Activated CD4-positive, alpha-beta memory T cell treated with anti-CD3 and anti-CD28 coated beads for 36 hours (primary cell): ENCODE measurements around the gene CHAC1. TPM values are rescaled to one million over a fixed set of nuclear protein-coding genes. Genes with fewer than 3 reads are reported as not detected.

Source experiments
- CTCF ChIA-PET: fragments of 350-600 bp; sonication (Branson Sonifier 250); formaldehyde crosslinking; loops from one replicate; lab custom pipeline; 2021; ENCODE audit warnings: antibody characterized with exemption, inconsistent platforms; lab: Charles Lee
- POLR2A ChIA-PET: fragments of 350-600 bp; sonication (Branson Sonifier 250); formaldehyde crosslinking; loops from one replicate; lab custom pipeline; 2021; ENCODE audit warnings: antibody characterized with exemption; lab: Charles Lee
- DNase-seq: peaks from one replicate; pipeline ENCODE4 v3.0.0-alpha.2; 2020
- H3K27ac Mint-ChIP-seq: one replicate; pipeline ENCODE4 v1.8.0; 2021; ENCODE audit warnings: mixed read lengths
- H3K27me3 Mint-ChIP-seq: one replicate; pipeline ENCODE4 v1.8.0; 2021; ENCODE audit warnings: mixed read lengths
- H3K36me3 Mint-ChIP-seq: one replicate; pipeline ENCODE4 v1.8.0; 2021; ENCODE audit warnings: mixed read lengths
- H3K4me1 Mint-ChIP-seq: one replicate; pipeline ENCODE4 v1.8.0; 2021; ENCODE audit warnings: low read depth, mixed read lengths
- H3K4me3 Mint-ChIP-seq: one replicate; pipeline ENCODE4 v1.8.0; 2021; ENCODE audit warnings: mild to moderate bottlenecking, mixed read lengths
- H3K9me3 Mint-ChIP-seq: one replicate; pipeline ENCODE4 v1.8.0; 2021; ENCODE audit warnings: mixed read lengths
- intact Hi-C: fragments of 100-400 bp; cut with micrococcal nuclease; formaldehyde crosslinking; loops from one replicate; pipeline ENCODE4 v1.15.1; 2023
- total RNA-seq, 2 experiments: library from RNA; stranded (reverse); gene quantifications; one replicate each; pipeline ENCODE4 v1.2.3, GENCODE V29; 2021

Gene CHAC1
- 10 to 100 TPM; 21.6 to 22.3 TPM for total RNA-seq

- ChIA-PET CTCF (interaction anchor here (0.6 to 6.5 kb wide), 12 partner anchors 9 to 278 kb away, joined by 3 to 69 read pairs (median 4); partner anchors contain the start of genes CHP1, EXD1 and VPS18), POLR2A (interaction anchor here (0.9 to 2.7 kb wide), 9 partner anchors 12 to 278 kb away, joined by 3 to 45 read pairs (median 6); partner anchors contain the start of genes CHP1, EXD1, INO80 and VPS18)
- peak within 1 kb of the TSS; percentile 89 for H3K27ac Mint-ChIP-seq
- intact Hi-C loops = loop anchor here (2.0 to 5.0 kb wide), 6 partner anchors 22 to 379 kb away; partner anchors contain the start of genes CHP1, EXD1, INO80 and NUSAP1
- H3K4me3 Mint-ChIP-seq = peak within 1 kb of the TSS; percentile 95
- H3K9me3 Mint-ChIP-seq = no peaks in the 10 kb centered on the region
- peaks cover 29% of the 10 kb centered on the region for H3K36me3 Mint-ChIP-seq
- peak; percentile 98 for DNase-seq
- H3K4me1 Mint-ChIP-seq = peaks cover 38% of the 10 kb centered on the region
- no peaks in the 10 kb centered on the region for H3K27me3 Mint-ChIP-seq
These were observed at the start of gene CHAC1 for GRCh38 chr15:40952901-40953712. CHAC1 (plus strand) TSS chr15:40953471; CDS start chr15:40953584, 113 bp downstream.

GRCh38 chr15:40904552-40905201 is 48.6 kb upstream of the CHAC1 start:
- H3K4me1 Mint-ChIP-seq = peaks cover 20% of the 10 kb centered on the region
- intact Hi-C loops = loop anchor here (1.0 kb wide), 3 partner anchors 118 to 428 kb away; partner anchors contain the start of genes NUSAP1 and OIP5

GRCh38 chr15:40906091-40906990 is 46.9 kb upstream of the CHAC1 start:
- peak; percentile 88 for DNase-seq
- intact Hi-C loops = loop anchor here (2.0 kb wide), 2 partner anchors 20 to 46 kb away; partner anchors contain the start of gene CHAC1
- peaks cover 12% of the 10 kb centered on the region for H3K36me3 Mint-ChIP-seq
- no peaks in the 10 kb centered on the region for H3K9me3 Mint-ChIP-seq
- peaks cover 17% of the 10 kb centered on the region for H3K4me1 Mint-ChIP-seq
- POLR2A ChIA-PET = interaction anchor here (1.0 to 3.8 kb wide), 5 partner anchors 12 to 210 kb away, joined by 3 to 15 read pairs (median 6); partner anchors contain the start of genes CHAC1 and VPS18
- H3K27me3 Mint-ChIP-seq = no peaks in the 10 kb centered on the region
- CTCF ChIA-PET = interaction anchor here (0.6 to 9.0 kb wide), 28 partner anchors 10 to 1321 kb away, joined by 3 to 103 read pairs (median 5); partner anchors contain the start of genes CHAC1, CHP1, DLL4 and RHOV
- no peak overlapping the region for H3K27ac Mint-ChIP-seq
- H3K4me3 Mint-ChIP-seq = peak overlapping the region; percentile 77

More at GRCh38 chr15:40904552-40905201, 48.6 kb upstream of the CHAC1 start:
- POLR2A ChIA-PET = interaction anchor here (3.8 kb wide), 1 partner anchor 10 kb away, joined by 15 read pairs; the partner anchor contains the start of gene VPS18
- no peaks in the 10 kb centered on the region for H3K9me3 Mint-ChIP-seq
- DNase-seq = no peak
- H3K4me3 Mint-ChIP-seq = no peak overlapping the region
- no peaks in the 10 kb centered on the region for H3K27me3 Mint-ChIP-seq
- no peak overlapping the region for H3K27ac Mint-ChIP-seq
- CTCF ChIA-PET = interaction anchor here (0.6 to 9.0 kb wide), 41 partner anchors 9 to 494 kb away, joined by 3 to 103 read pairs (median 5); partner anchors contain the start of genes CHAC1, DLL4, INO80 and RHOV
- H3K36me3 Mint-ChIP-seq = peaks cover 19% of the 10 kb centered on the region

GRCh38 chr15:40906991-40907802 is 46.1 kb upstream of the CHAC1 start:
- peak; percentile 78 for DNase-seq
- POLR2A ChIA-PET = interaction anchor here (0.8 to 1.6 kb wide), 5 partner anchors 33 to 209 kb away, joined by 3 to 9 read pairs (median 4); partner anchors contain the start of gene CHAC1
- Mint-ChIP-seq H3K27me3 (no peaks in the 10 kb centered on the region), H3K9me3 (no peaks in the 10 kb centered on the region), H3K27ac (peak overlapping the region; percentile 82), H3K4me1 (peaks cover 17% of the 10 kb centered on the region), H3K36me3 (peaks cover 11% of the 10 kb centered on the region), H3K4me3 (peak overlapping the region; percentile 77)
- intact Hi-C loops = loop anchor here (1.0 to 2.0 kb wide), 4 partner anchors 20 to 324 kb away; partner anchors contain the start of genes CHAC1, CHP1 and INO80
- CTCF ChIA-PET = interaction anchor here (0.6 to 9.0 kb wide), 18 partner anchors 11 to 324 kb away, joined by 3 to 103 read pairs (median 4); partner anchors contain the start of genes CHP1, DLL4 and VPS18

GRCh38 chr15:40908095-40908494 is 45.2 kb upstream of the CHAC1 start:
- peaks cover 6% of the 10 kb centered on the region for H3K36me3 Mint-ChIP-seq
- intact Hi-C loops = no loop called here
- H3K4me1 Mint-ChIP-seq = peaks cover 17% of the 10 kb centered on the region
- H3K27me3 Mint-ChIP-seq = no peaks in the 10 kb centered on the region
- no peak for DNase-seq
- H3K4me3 Mint-ChIP-seq = peak overlapping the region; percentile 7
- no peaks in the 10 kb centered on the region for H3K9me3 Mint-ChIP-seq
- no peak overlapping the region for H3K27ac Mint-ChIP-seq
- POLR2A ChIA-PET = interaction anchor here (0.8 to 0.9 kb wide), 2 partner anchors 33 to 45 kb away, joined by 3 to 4 read pairs; partner anchors contain the start of gene CHAC1
- CTCF ChIA-PET = interaction anchor here (0.6 to 9.0 kb wide), 10 partner anchors 12 to 279 kb away, joined by 3 to 103 read pairs (median 36); partner anchors contain the start of genes DLL4 and VPS18

GRCh38 chr15:40909662-40910630 is 43.3 kb upstream of the CHAC1 start:
- POLR2A ChIA-PET = no interaction called here
- no peak overlapping the region for H3K27ac Mint-ChIP-seq

GRCh38 chr15:40911141-40911540 is 42.1 kb upstream of the CHAC1 start:
- ChIA-PET CTCF (interaction anchor here (1.4 kb wide), 1 partner anchor 275 kb away, joined by 3 read pairs; no protein-coding TSS in a partner anchor), POLR2A (no interaction called here)
- H3K36me3 Mint-ChIP-seq = no peaks in the 10 kb centered on the region

More at GRCh38 chr15:40909662-40910630, 43.3 kb upstream of the CHAC1 start:
- CTCF ChIA-PET = interaction anchor here (0.6 to 8.1 kb wide), 4 partner anchors 14 to 276 kb away, joined by 3 to 103 read pairs (median 4); partner anchors contain the start of gene VPS18
- Mint-ChIP-seq H3K27me3 (no peaks in the 10 kb centered on the region), H3K9me3 (no peaks in the 10 kb centered on the region), H3K4me3 (no peak overlapping the region), H3K36me3 (no peaks in the 10 kb centered on the region), H3K4me1 (peaks cover 12% of the 10 kb centered on the region)
- no peak for DNase-seq
- intact Hi-C loops = no loop called here

GRCh38 chr15:40911693-40912092 is 41.6 kb upstream of the CHAC1 start:
- ChIA-PET POLR2A (no interaction called here), CTCF (interaction anchor here (0.6 to 1.4 kb wide), 4 partner anchors 9 to 274 kb away, joined by 3 to 5 read pairs (median 3); no protein-coding TSS in a partner anchor)
- no peak overlapping the region for H3K27ac Mint-ChIP-seq
- no peak for DNase-seq
- H3K9me3 Mint-ChIP-seq = no peaks in the 10 kb centered on the region
- H3K27me3 Mint-ChIP-seq = peaks cover 2% of the 10 kb centered on the region
- H3K36me3 Mint-ChIP-seq = no peaks in the 10 kb centered on the region
- H3K4me1 Mint-ChIP-seq = peaks cover 12% of the 10 kb centered on the region
- no peak overlapping the region for H3K4me3 Mint-ChIP-seq
- intact Hi-C loops = no loop called here

More at GRCh38 chr15:40911141-40911540, 42.1 kb upstream of the CHAC1 start:
- Mint-ChIP-seq H3K4me1 (peaks cover 12% of the 10 kb centered on the region), H3K27ac (no peak overlapping the region), H3K27me3 (no peaks in the 10 kb centered on the region), H3K9me3 (no peaks in the 10 kb centered on the region), H3K4me3 (no peak overlapping the region)
- no peak for DNase-seq
- intact Hi-C loops = no loop called here

- intact Hi-C loops = no loop called here
- no peaks in the 10 kb centered on the region for H3K9me3 Mint-ChIP-seq
- CTCF ChIA-PET = interaction anchor here (0.6 to 1.3 kb wide), 4 partner anchors 10 to 85 kb away, joined by 3 to 5 read pairs (median 3); no protein-coding TSS in a partner anchor
These were observed 40.8 kb upstream of the CHAC1 start for GRCh38 chr15:40912478-40912877.

More at GRCh38 chr15:40912478-40912877, 40.8 kb upstream of the CHAC1 start:
- Mint-ChIP-seq H3K27ac (no peak overlapping the region), H3K27me3 (peaks cover 2% of the 10 kb centered on the region), H3K36me3 (no peaks in the 10 kb centered on the region), H3K4me1 (peaks cover 4% of the 10 kb centered on the region), H3K4me3 (no peak overlapping the region)
- POLR2A ChIA-PET = no interaction called here
- no peak for DNase-seq
